PFSK-1 (cell line): ENCODE measurements around the gene CDHR2.
A peak's percentile ranks its signal among the peaks of the same experiment; 100 is the strongest.

Experiments
- FOXP2 ChIP-seq: optimal IDR thresholded peaks from 2 replicates; pipeline ENCODE3; 2011; ENCODE audit warnings: borderline replicate concordance, control low read depth, inconsistent platforms; ENCODE audit not compliant: insufficient read depth; ENCODE audit errors: extremely low read length, extremely low read depth
- POLR2AphosphoS5 ChIP-seq: IDR thresholded peaks from 2 replicates; pipeline ENCODE4 v1.6.1; 2012; ENCODE audit warnings: low read depth, mild to moderate bottlenecking, control low read depth, low read length, moderate library complexity
- REST ChIP-seq, 2 experiments: IDR thresholded peaks; 2 replicates each; pipeline versions ENCODE4 v1.6.1 to v1.8.0; 2011 to 2012; ENCODE audit warnings: low read depth in 2 of 2, low read length in 2 of 2, control low read depth in 1 of 2, inconsistent platforms in 1 of 2, mild to moderate bottlenecking in 1 of 2, moderate library complexity in 1 of 2; ENCODE audit not compliant: insufficient read depth in 1 of 2
- SIN3A ChIP-seq: IDR thresholded peaks from 2 replicates; pipeline ENCODE4 v1.6.1; 2012; ENCODE audit warnings: mild to moderate bottlenecking, low read length, moderate library complexity, borderline replicate concordance; ENCODE audit not compliant: insufficient read depth
- TAF1 ChIP-seq: IDR thresholded peaks from 2 replicates; pipeline ENCODE4 v1.6.1; 2012; ENCODE audit warnings: low read length, control low read depth, borderline replicate concordance; ENCODE audit not compliant: insufficient read depth

The CDHR2 gene

DNA sequence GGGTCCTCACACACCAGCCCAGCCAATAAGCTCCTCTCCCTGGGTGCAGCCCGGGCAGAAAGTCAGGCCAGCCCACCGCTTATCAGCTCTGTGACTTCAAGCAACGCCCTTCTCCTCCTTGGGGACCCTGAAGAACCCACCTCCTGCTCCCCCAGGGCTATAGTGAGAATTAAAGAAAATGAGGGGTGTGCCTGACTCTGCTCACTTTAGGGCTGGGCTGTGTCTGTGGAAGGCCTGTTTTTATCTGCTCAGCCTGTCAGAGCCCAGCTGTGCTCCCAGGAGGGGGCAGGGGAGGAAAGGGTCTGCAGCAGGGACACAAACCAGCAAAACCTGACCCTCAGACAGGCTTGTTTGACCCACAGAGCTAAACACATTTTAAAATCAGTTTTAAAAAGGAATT lies 56.9 kb downstream of the CDHR2 start:
- no peak for TF ChIP-seq FOXP2
- TF ChIP-seq SIN3A = no peak
- no peak for TF ChIP-seq REST (IDR thresholded peaks at IDR 0.05; ENCODE audit: insufficient read depth in 1 of 2, low read depth in 2 of 2, low read length in 2 of 2)
- no peak for TF ChIP-seq TAF1
- TF ChIP-seq POLR2AphosphoS5 = no peak

DNA sequence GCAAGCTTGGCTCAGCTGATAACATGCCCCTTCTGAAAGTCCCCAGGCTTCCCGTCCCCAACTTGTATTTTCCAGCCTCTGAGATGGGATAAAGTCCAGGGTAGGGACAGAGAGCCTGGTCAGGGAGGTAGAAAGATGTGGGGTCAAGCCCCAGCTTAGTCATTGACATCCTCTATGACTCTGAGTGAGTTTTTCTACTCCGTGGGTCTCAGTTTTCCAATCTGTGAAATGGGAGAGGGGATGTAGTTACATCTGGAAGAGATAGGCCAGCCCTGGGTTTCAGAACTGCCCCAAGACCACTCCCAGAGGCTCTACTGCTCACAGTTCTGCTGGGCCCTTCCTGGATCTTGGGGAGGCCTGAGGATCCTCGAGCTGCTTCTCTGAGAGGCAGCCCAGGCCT lies 57.7 kb downstream of the CDHR2 start:
- TF ChIP-seq FOXP2 (no peak), SIN3A (no peak), POLR2AphosphoS5 (no peak), REST (IDR thresholded peaks at IDR 0.05; ENCODE audit: insufficient read depth in 1 of 2, low read depth in 2 of 2, low read length in 2 of 2) (no peak), TAF1 (no peak)

DNA sequence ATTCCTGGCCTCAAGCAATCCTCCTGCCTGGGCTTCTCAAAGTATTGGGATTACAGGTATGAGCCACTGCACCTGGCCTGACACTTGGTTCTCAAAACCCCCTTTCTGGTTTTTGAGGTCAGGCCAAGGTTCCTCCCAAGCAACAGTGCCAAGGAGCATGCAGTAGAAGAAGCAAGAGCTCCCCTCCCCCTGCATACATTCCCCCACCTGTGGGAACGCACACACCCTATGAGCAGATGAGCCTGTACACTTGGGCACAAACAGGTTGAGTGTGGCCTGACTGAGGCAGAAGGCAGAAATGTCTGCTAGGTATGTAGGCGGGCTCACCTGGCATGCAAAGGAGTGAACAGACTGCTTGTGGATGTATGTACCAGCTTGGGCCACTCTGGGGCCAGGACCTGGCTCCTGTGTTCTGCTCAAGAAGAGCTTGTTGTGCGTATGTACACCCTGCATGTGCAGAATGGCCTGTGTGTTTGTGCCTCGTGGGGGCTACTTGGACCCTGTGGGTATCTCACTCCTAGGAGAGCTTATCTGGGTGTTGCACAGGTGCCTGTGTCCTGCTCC lies 59.1 kb downstream of the CDHR2 start:
- no peak for TF ChIP-seq TAF1
- no peak for TF ChIP-seq POLR2AphosphoS5
- TF ChIP-seq REST (IDR thresholded peaks at IDR 0.05; ENCODE audit: insufficient read depth in 1 of 2, low read depth in 2 of 2, low read length in 2 of 2) = no peak
- TF ChIP-seq SIN3A = no peak
- TF ChIP-seq FOXP2 = no peak

GRCh38 chr5:176608937-176609723 lies 60.0 kb downstream of the CDHR2 start:
- TF ChIP-seq TAF1 = no peak
- no peak for TF ChIP-seq FOXP2
- TF ChIP-seq POLR2AphosphoS5 = no peak
- 0 out of 4 replicates have a peak, but pooled peaks of 1 of the 2 experiments have one; percentile 20 for TF ChIP-seq REST (IDR thresholded peaks at IDR 0.05; ENCODE audit: insufficient read depth in 1 of 2, low read depth in 2 of 2, low read length in 2 of 2)
- no peak for TF ChIP-seq SIN3A
